Measurements from ENCODE around the gene NSUN2.
A peak's percentile ranks its signal among the peaks of the same experiment; 100 is the strongest.
"Not testable (repeated sequence)": the region's sequence is repeated elsewhere in the genome, so short reads cannot be mapped to it uniquely, and the experiment has no call there.

Gene NSUN2

GRCh38 chr5:6632888-6633468, at the start of gene NSUN2, which contains the start of gene SRD5A1:
NSUN2 (minus strand) TSS chr5:6633044; CDS start chr5:6632979, 65 bp downstream.
SRD5A1 (plus strand) TSS chr5:6633440; CDS start chr5:6633577, 137 bp downstream.
- no peaks in the 10 kb centered on the region for H3K9me3 Mint-ChIP-seq

GRCh38 chr5:6682239-6682638, 49.4 kb upstream of the NSUN2 start:
- Mint-ChIP-seq H3K4me1 (ENCODE audit: low read depth) (no peaks in the 10 kb centered on the region), H3K36me3 (ENCODE audit: low read depth) (no peaks in the 10 kb centered on the region), H3K9me3 (no peaks in the 10 kb centered on the region), H3K4me3 (no peak overlapping the region), H3K27me3 (ENCODE audit: low read depth) (peaks cover 14% of the 10 kb centered on the region), H3K27ac (no peak overlapping the region)
- DNase-seq (ENCODE audit: low spot score), result no peak

More at GRCh38 chr5:6632888-6633468, at the start of gene NSUN2, which contains the start of gene SRD5A1:
- H3K27ac Mint-ChIP-seq, result peak within 1 kb of the TSS; percentile 99
- H3K27me3 Mint-ChIP-seq (ENCODE audit: low read depth), result no peaks in the 10 kb centered on the region
- peak within 1 kb of the TSS; percentile 96 for H3K4me3 Mint-ChIP-seq
- H3K36me3 Mint-ChIP-seq (ENCODE audit: low read depth), result peaks cover 42% of the 10 kb centered on the region
- peaks cover 25% of the 10 kb centered on the region for H3K4me1 Mint-ChIP-seq (ENCODE audit: low read depth)
- peak; percentile 93 for DNase-seq (ENCODE audit: low spot score)

- Mint-ChIP-seq H3K9me3 (no peaks in the 10 kb centered on the region), H3K36me3 (ENCODE audit: low read depth) (no peaks in the 10 kb centered on the region), H3K4me3 (no peak overlapping the region), H3K4me1 (ENCODE audit: low read depth) (no peaks in the 10 kb centered on the region), H3K27ac (no peak overlapping the region), H3K27me3 (ENCODE audit: low read depth) (peaks cover 11% of the 10 kb centered on the region)
- no peak for DNase-seq (ENCODE audit: low spot score)
These were observed 48.8 kb upstream of the NSUN2 start for GRCh38 chr5:6681682-6682081.

- H3K27me3 Mint-ChIP-seq (ENCODE audit: low read depth), result peaks cover 5% of the 10 kb centered on the region
- no peaks in the 10 kb centered on the region for H3K4me1 Mint-ChIP-seq (ENCODE audit: low read depth)
- H3K36me3 Mint-ChIP-seq (ENCODE audit: low read depth), result no peaks in the 10 kb centered on the region
- no peak overlapping the region for H3K27ac Mint-ChIP-seq
- no peak overlapping the region for H3K4me3 Mint-ChIP-seq
- no peaks in the 10 kb centered on the region for H3K9me3 Mint-ChIP-seq
- DNase-seq (ENCODE audit: low spot score), result no peak
These were observed 48.1 kb upstream of the NSUN2 start for GRCh38 chr5:6680922-6681321.

GRCh38 chr5:6678385-6678784, 45.5 kb upstream of the NSUN2 start:
- H3K9me3 Mint-ChIP-seq, result no peaks in the 10 kb centered on the region
- no peaks in the 10 kb centered on the region for H3K4me1 Mint-ChIP-seq (ENCODE audit: low read depth)
- no peak overlapping the region for H3K4me3 Mint-ChIP-seq
- no peaks in the 10 kb centered on the region for H3K36me3 Mint-ChIP-seq (ENCODE audit: low read depth)
- no peak for DNase-seq (ENCODE audit: low spot score)
- H3K27me3 Mint-ChIP-seq (ENCODE audit: low read depth), result no peaks in the 10 kb centered on the region
- no peak overlapping the region for H3K27ac Mint-ChIP-seq

GRCh38 chr5:6676702-6677101, 43.9 kb upstream of the NSUN2 start:
- Mint-ChIP-seq H3K9me3 (no peaks in the 10 kb centered on the region), H3K4me3 (no peak overlapping the region), H3K4me1 (ENCODE audit: low read depth) (no peaks in the 10 kb centered on the region), H3K27me3 (ENCODE audit: low read depth) (no peaks in the 10 kb centered on the region), H3K36me3 (ENCODE audit: low read depth) (no peaks in the 10 kb centered on the region), H3K27ac (no peak overlapping the region)
- no peak for DNase-seq (ENCODE audit: low spot score)

GRCh38 chr5:6675784-6676491, 43.1 kb upstream of the NSUN2 start:
- no peaks in the 10 kb centered on the region for H3K9me3 Mint-ChIP-seq
- no peaks in the 10 kb centered on the region for H3K4me1 Mint-ChIP-seq (ENCODE audit: low read depth)
- no peak overlapping the region for H3K4me3 Mint-ChIP-seq
- H3K36me3 Mint-ChIP-seq (ENCODE audit: low read depth), result no peaks in the 10 kb centered on the region
- no peaks in the 10 kb centered on the region for H3K27me3 Mint-ChIP-seq (ENCODE audit: low read depth)
- H3K27ac Mint-ChIP-seq, result no peak overlapping the region
- no peak for DNase-seq (ENCODE audit: low spot score)

- H3K27ac Mint-ChIP-seq, result no peak overlapping the region
- no peaks in the 10 kb centered on the region for H3K4me1 Mint-ChIP-seq (ENCODE audit: low read depth)
- no peaks in the 10 kb centered on the region for H3K9me3 Mint-ChIP-seq
- no peak overlapping the region for H3K4me3 Mint-ChIP-seq
- no peaks in the 10 kb centered on the region for H3K27me3 Mint-ChIP-seq (ENCODE audit: low read depth)
- peaks cover 4% of the 10 kb centered on the region for H3K36me3 Mint-ChIP-seq (ENCODE audit: low read depth)
- DNase-seq (ENCODE audit: low spot score), result no peak
These were observed 42.0 kb upstream of the NSUN2 start for GRCh38 chr5:6674886-6675285.

GRCh38 chr5:6674421-6674820, 41.6 kb upstream of the NSUN2 start:
- no peak overlapping the region for H3K27ac Mint-ChIP-seq
- H3K4me3 Mint-ChIP-seq, result no peak overlapping the region
- H3K27me3 Mint-ChIP-seq (ENCODE audit: low read depth), result no peaks in the 10 kb centered on the region
- no peaks in the 10 kb centered on the region for H3K9me3 Mint-ChIP-seq
- peaks cover 4% of the 10 kb centered on the region for H3K36me3 Mint-ChIP-seq (ENCODE audit: low read depth)
- DNase-seq (ENCODE audit: low spot score), result no peak
- no peaks in the 10 kb centered on the region for H3K4me1 Mint-ChIP-seq (ENCODE audit: low read depth)

- no peak overlapping the region for H3K27ac Mint-ChIP-seq
- DNase-seq (ENCODE audit: low spot score), result no peak
- no peaks in the 10 kb centered on the region for H3K27me3 Mint-ChIP-seq (ENCODE audit: low read depth)
- H3K9me3 Mint-ChIP-seq, result no peaks in the 10 kb centered on the region
- H3K4me1 Mint-ChIP-seq (ENCODE audit: low read depth), result peaks cover 3% of the 10 kb centered on the region
- H3K36me3 Mint-ChIP-seq (ENCODE audit: low read depth), result peaks cover 6% of the 10 kb centered on the region
- H3K4me3 Mint-ChIP-seq, result no peak overlapping the region
These were observed 41.1 kb upstream of the NSUN2 start for GRCh38 chr5:6673963-6674362.

GRCh38 chr5:6673031-6673430, 40.2 kb upstream of the NSUN2 start:
- H3K36me3 Mint-ChIP-seq (ENCODE audit: low read depth), result peaks cover 6% of the 10 kb centered on the region

GRCh38 chr5:6668717-6669116, 35.9 kb upstream of the NSUN2 start:
- H3K27me3 Mint-ChIP-seq (ENCODE audit: low read depth), result not testable (repeated sequence)

More at GRCh38 chr5:6673031-6673430, 40.2 kb upstream of the NSUN2 start:
- Mint-ChIP-seq H3K4me1 (ENCODE audit: low read depth) (peaks cover 5% of the 10 kb centered on the region), H3K9me3 (no peaks in the 10 kb centered on the region), H3K4me3 (no peak overlapping the region), H3K27me3 (ENCODE audit: low read depth) (no peaks in the 10 kb centered on the region), H3K27ac (no peak overlapping the region)
- no peak for DNase-seq (ENCODE audit: low spot score)

GRCh38 chr5:6667648-6668047, 34.8 kb upstream of the NSUN2 start:
- Mint-ChIP-seq H3K27ac (no peak overlapping the region), H3K9me3 (no peaks in the 10 kb centered on the region), H3K4me1 (ENCODE audit: low read depth) (peaks cover 5% of the 10 kb centered on the region), H3K27me3 (ENCODE audit: low read depth) (no peaks in the 10 kb centered on the region), H3K36me3 (ENCODE audit: low read depth) (peaks cover 6% of the 10 kb centered on the region), H3K4me3 (no peak overlapping the region)
- no peak for DNase-seq (ENCODE audit: low spot score)

More at GRCh38 chr5:6668717-6669116, 35.9 kb upstream of the NSUN2 start:
- H3K4me1 Mint-ChIP-seq (ENCODE audit: low read depth); DNase-seq (ENCODE audit: low spot score); H3K27ac Mint-ChIP-seq; H3K4me3 Mint-ChIP-seq; H3K36me3 Mint-ChIP-seq (ENCODE audit: low read depth); H3K9me3 Mint-ChIP-seq: not testable (repeated sequence)

GRCh38 chr5:6666762-6667161, 33.9 kb upstream of the NSUN2 start:
- peaks cover 5% of the 10 kb centered on the region for H3K4me1 Mint-ChIP-seq (ENCODE audit: low read depth)
- H3K27ac Mint-ChIP-seq, result no peak overlapping the region
- H3K9me3 Mint-ChIP-seq, result no peaks in the 10 kb centered on the region
- H3K36me3 Mint-ChIP-seq (ENCODE audit: low read depth), result peaks cover 6% of the 10 kb centered on the region
- H3K27me3 Mint-ChIP-seq (ENCODE audit: low read depth), result no peaks in the 10 kb centered on the region
- no peak overlapping the region for H3K4me3 Mint-ChIP-seq
- DNase-seq (ENCODE audit: low spot score), result no peak

All from T-helper 2 cell treated with Interferon-gamma antibody and Interleukin-4, amounts not matched to agents 5 μg/mL and 100 μg/mL, for 36 hours (primary cell).